MM.1S (cell line): ENCODE measurements around the gene FUT4.

Experiments
- DNase-seq: peaks from one replicate; pipeline ENCODE4 v3.0.0-alpha.2; 2015
- H2AFZ ChIP-seq: fragments of 300-600 bp; sonication (generic); 2 replicates; pipeline ENCODE4 v1.6.0; 2016; ENCODE audit warnings: antibody characterized with exemption, low read length
- H3F3A ChIP-seq: fragments of 300-600 bp; sonication (generic); 2 replicates; pipeline ENCODE4 v1.6.1; 2016; ENCODE audit warnings: mild to moderate bottlenecking, antibody characterized with exemption, low read length, moderate library complexity, mixed read lengths; ENCODE audit not compliant: insufficient read depth
- H3K27ac ChIP-seq: fragments of 300-600 bp; sonication (generic); 2 replicates; pipeline ENCODE4 v1.5.1; 2016; ENCODE audit warnings: mild to moderate bottlenecking, low read length
- H3K27me3 ChIP-seq: fragments of 300-600 bp; sonication (generic); replicated peaks from 2 replicates; pipeline ENCODE4 v1.6.0; 2016; ENCODE audit warnings: low read length; ENCODE audit not compliant: insufficient read depth
- H3K36me3 ChIP-seq: fragments of 300-600 bp; sonication (generic); replicated peaks from 2 replicates; pipeline ENCODE4 v1.6.1; 2016; ENCODE audit warnings: mild to moderate bottlenecking, low read length, mixed read lengths; ENCODE audit not compliant: insufficient read depth
- H3K4me1 ChIP-seq: fragments of 300-600 bp; sonication (generic); 2 replicates; pipeline ENCODE4 v1.6.1; 2016; ENCODE audit warnings: low read length, mixed read lengths
- H3K4me2 ChIP-seq: fragments of 300-600 bp; sonication (generic); 2 replicates; pipeline ENCODE4 v1.6.0; 2016; ENCODE audit warnings: low read depth, low read length
- H3K4me3 ChIP-seq: fragments of 300-600 bp; sonication (generic); 2 replicates; pipeline ENCODE4 v1.5.1; 2016; ENCODE audit warnings: low read length, mixed read lengths
- H3K79me2 ChIP-seq: fragments of 300-600 bp; sonication (generic); 2 replicates; pipeline ENCODE4 v1.6.1; 2016; ENCODE audit warnings: mixed run types, low read length, mixed read lengths
- H3K9ac ChIP-seq: fragments of 300-600 bp; sonication (generic); 2 replicates; pipeline ENCODE4 v1.6.1; 2016; ENCODE audit warnings: low read length, mixed read lengths
- H3K9me2 ChIP-seq: fragments of 300-600 bp; sonication (generic); replicated peaks from 2 replicates; pipeline ENCODE4 v1.6.1; 2016; ENCODE audit warnings: mild to moderate bottlenecking, low read length, mixed read lengths; ENCODE audit not compliant: insufficient read depth
- H3K9me3 ChIP-seq: fragments of 300-600 bp; sonication (generic); replicated peaks from 2 replicates; pipeline ENCODE4 v1.6.1; 2016; ENCODE audit warnings: mild to moderate bottlenecking, low read length, mixed read lengths; ENCODE audit not compliant: insufficient read depth
- H4K20me1 ChIP-seq: fragments of 300-600 bp; sonication (generic); 2 replicates; pipeline ENCODE4 v1.6.1; 2016; ENCODE audit warnings: mild to moderate bottlenecking, low read length, moderate library complexity, mixed read lengths; ENCODE audit not compliant: insufficient read depth
- EZH2 ChIP-seq: fragments of 300-600 bp; sonication (generic); optimal IDR thresholded peaks from 2 replicates; pipeline ENCODE3; 2017; ENCODE audit warnings: low read depth, mild to moderate bottlenecking, antibody characterized with exemption, low read length, mixed read lengths
- EZH2phosphoT487 ChIP-seq: fragments of 300-600 bp; sonication (generic); IDR thresholded peaks from 2 replicates; pipeline ENCODE4 v1.6.1; 2018; ENCODE audit warnings: antibody characterized with exemption, low read length
- TF ChIP-seq, protein P1 (sequence below): fragments of 300-600 bp; sonication (generic); IDR thresholded peaks from 2 replicates; pipeline ENCODE4 v1.5.1; 2016; ENCODE audit warnings: antibody characterized with exemption, low read length, mixed read lengths

The FUT4 gene

DNA sequence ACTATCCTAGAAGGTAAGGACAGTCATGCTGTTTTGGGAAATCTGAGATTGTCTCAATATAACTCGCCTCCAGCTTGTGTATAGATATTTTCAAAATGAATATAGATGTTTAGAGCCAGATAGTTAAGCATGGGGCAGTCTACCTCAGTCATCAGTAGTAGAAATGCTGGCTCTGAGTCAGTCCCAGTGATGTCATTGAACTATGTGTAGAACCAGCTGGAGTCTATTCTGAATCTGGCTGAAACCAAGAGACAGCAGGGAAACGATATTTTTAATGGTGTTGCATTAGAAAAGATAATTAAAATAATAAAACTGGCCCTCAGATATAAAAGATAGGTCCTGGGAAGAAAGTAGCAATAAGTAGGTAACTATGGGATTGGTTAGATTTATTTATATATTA, 49.3 kb downstream of the FUT4 start:
- TF ChIP-seq EZH2 (no peak), EZH2phosphoT487 (no peak)
- TF ChIP-seq, protein P1, sequence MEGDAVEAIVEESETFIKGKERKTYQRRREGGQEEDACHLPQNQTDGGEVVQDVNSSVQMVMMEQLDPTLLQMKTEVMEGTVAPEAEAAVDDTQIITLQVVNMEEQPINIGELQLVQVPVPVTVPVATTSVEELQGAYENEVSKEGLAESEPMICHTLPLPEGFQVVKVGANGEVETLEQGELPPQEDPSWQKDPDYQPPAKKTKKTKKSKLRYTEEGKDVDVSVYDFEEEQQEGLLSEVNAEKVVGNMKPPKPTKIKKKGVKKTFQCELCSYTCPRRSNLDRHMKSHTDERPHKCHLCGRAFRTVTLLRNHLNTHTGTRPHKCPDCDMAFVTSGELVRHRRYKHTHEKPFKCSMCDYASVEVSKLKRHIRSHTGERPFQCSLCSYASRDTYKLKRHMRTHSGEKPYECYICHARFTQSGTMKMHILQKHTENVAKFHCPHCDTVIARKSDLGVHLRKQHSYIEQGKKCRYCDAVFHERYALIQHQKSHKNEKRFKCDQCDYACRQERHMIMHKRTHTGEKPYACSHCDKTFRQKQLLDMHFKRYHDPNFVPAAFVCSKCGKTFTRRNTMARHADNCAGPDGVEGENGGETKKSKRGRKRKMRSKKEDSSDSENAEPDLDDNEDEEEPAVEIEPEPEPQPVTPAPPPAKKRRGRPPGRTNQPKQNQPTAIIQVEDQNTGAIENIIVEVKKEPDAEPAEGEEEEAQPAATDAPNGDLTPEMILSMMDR = no peak
- Histone ChIP-seq H3K36me3 (no peaks in the 10 kb centered on the region), H3F3A (no peaks in the 10 kb centered on the region), H2AFZ (no peak overlapping the region), H3K79me2 (no peaks in the 10 kb centered on the region), H3K27ac (no peak overlapping the region), H3K4me3 (no peak overlapping the region), H3K9me2 (no peaks in the 10 kb centered on the region), H3K9ac (no peak overlapping the region), H3K9me3 (no peaks in the 10 kb centered on the region), H3K27me3 (no peaks in the 10 kb centered on the region), H3K4me1 (peaks cover 22% of the 10 kb centered on the region), H4K20me1 (no peaks in the 10 kb centered on the region), H3K4me2 (no peak overlapping the region; the same call in 1 of the 2 replicates)
- DNase-seq = peak; percentile 23

DNA sequence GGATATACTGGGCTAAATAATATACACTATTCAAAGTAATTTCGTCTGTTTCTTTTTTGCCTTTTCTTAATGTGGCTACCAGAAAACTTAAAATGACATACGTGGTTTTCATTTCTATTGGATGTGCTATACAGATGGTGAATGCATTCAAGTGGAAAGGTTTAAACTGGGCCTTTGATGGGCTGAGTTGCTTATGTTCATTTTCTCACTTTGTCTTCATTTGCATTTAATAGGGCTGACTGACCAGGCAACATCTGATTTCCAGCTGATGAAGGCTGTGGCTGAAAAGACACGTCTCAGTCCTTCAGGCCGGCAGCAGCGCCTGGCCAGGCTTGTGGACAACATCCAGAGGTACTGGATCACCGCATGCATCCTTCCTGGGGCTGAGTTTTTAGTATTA, 51.4 kb downstream of the FUT4 start:
- TF ChIP-seq EZH2 = no peak
- TF ChIP-seq EZH2phosphoT487 = no peak
- TF ChIP-seq, protein P1 = no peak
- H2AFZ ChIP-seq = no peak overlapping the region
- no peaks in the 10 kb centered on the region for H3K36me3 ChIP-seq
- H3K4me1 ChIP-seq = peaks cover 16% of the 10 kb centered on the region; the same call in 1 of the 2 replicates
- H3K4me2 ChIP-seq = no peak overlapping the region
- no peaks in the 10 kb centered on the region for H3K79me2 ChIP-seq
- H3F3A ChIP-seq = no peaks in the 10 kb centered on the region
- H3K9me3 ChIP-seq = no peaks in the 10 kb centered on the region
- no peak overlapping the region for H3K4me3 ChIP-seq
- DNase-seq = no peak
- no peaks in the 10 kb centered on the region for H4K20me1 ChIP-seq
- no peak overlapping the region for H3K27ac ChIP-seq
- no peaks in the 10 kb centered on the region for H3K27me3 ChIP-seq
- no peak overlapping the region for H3K9ac ChIP-seq
- no peaks in the 10 kb centered on the region for H3K9me2 ChIP-seq

DNA sequence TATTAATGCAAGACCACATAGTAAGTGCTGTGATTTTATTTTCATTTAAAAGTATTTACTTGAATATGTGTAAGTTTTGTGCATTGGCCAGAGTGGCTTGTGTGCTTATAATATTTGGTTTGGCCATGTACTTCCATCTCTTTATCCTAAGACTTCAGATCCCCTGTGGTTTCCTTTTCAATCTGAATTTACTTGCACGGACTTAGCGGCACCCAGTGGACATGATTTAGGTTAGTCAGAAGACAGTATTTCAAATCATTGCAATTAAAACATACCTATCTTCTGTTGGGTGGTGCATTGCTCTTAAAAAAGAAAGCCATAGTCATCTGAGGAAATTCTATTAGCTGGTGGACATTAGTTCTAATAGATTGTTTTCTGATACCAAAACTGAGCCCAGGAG, 54.2 kb downstream of the FUT4 start:
- no peak overlapping the region for H3K9ac ChIP-seq
- H3K9me3 ChIP-seq = no peaks in the 10 kb centered on the region
- no peak overlapping the region for H3K27ac ChIP-seq
- H3K4me2 ChIP-seq = no peak overlapping the region
- no peak overlapping the region for H3K4me3 ChIP-seq
- no peaks in the 10 kb centered on the region for H3K36me3 ChIP-seq
- no peak for DNase-seq
- TF ChIP-seq, protein P1 = no peak
- TF ChIP-seq EZH2 (no peak), EZH2phosphoT487 (no peak)
- no peaks in the 10 kb centered on the region for H3K9me2 ChIP-seq
- H2AFZ ChIP-seq = no peak overlapping the region
- H3K79me2 ChIP-seq = no peaks in the 10 kb centered on the region
- peaks cover 12% of the 10 kb centered on the region; the same call in 1 of the 2 replicates for H3K4me1 ChIP-seq
- no peaks in the 10 kb centered on the region for H3F3A ChIP-seq
- H3K27me3 ChIP-seq = no peaks in the 10 kb centered on the region
- no peaks in the 10 kb centered on the region for H4K20me1 ChIP-seq
